GM12878 (cell line): Measurements from ENCODE around the gene IFT22. TPM values are rescaled to one million over a fixed set of nuclear protein-coding genes. Genes with fewer than 3 reads are reported as not detected.

Source experiments
- ATAC-seq: fragments of 200-7000 bp; cut with Tn5 transposase; 3 replicates; pipeline ENCODE4 v1.9.1; 2020; ENCODE audit warnings: mild to moderate bottlenecking, moderate library complexity
- BruUV-seq: library from RNA; stranded (reverse); fragments of 400-500 nt; replicated peaks from 2 replicates; lab custom pipeline; 2021; lab: Mats Ljungman, UMichigan
- CTCF ChIA-PET: fragments of 300-600 bp; sonication (Branson Sonifier 250); formaldehyde crosslinking; extraction: SDS; loops from one replicate; lab custom pipeline; 2021; ENCODE audit warnings: inconsistent platforms; lab: Yijun Ruan, JAX
- POLR2A ChIA-PET: fragments of 350-600 bp; formaldehyde crosslinking; extraction: SDS; loops from one replicate; lab custom pipeline; 2021; ENCODE audit warnings: inconsistent platforms; lab: Charles Lee
- RAD21 ChIA-PET: fragments of 300-600 bp; sonication (Branson Sonifier 250); formaldehyde crosslinking; loops from one replicate; lab custom pipeline; 2023; ENCODE audit warnings: antibody characterized with exemption; ENCODE audit not compliant: unreplicated experiment; lab: Charles Lee
- SMC1A ChIA-PET: fragments of 300-600 bp; sonication (Branson Sonifier 250); formaldehyde crosslinking; loops from one replicate; lab custom pipeline; 2023; ENCODE audit not compliant: unreplicated experiment, uncharacterized antibody; lab: Charles Lee
- DNase-seq: peaks from one replicate; pipeline ENCODE4 v3.0.0-alpha.2; 2011; ENCODE audit warnings: low read depth, low spot score
- FAIRE-seq: peaks from 3 replicates; lab custom pipeline; 2011; peaks lifted over from hg19 to GRCh38; lab: Jason Lieb, UNC
- H2AFZ ChIP-seq: 2 replicates; pipeline ENCODE4 v1.6.0; 2011; ENCODE audit warnings: low read depth, low read length, control low read depth; ENCODE audit not compliant: control insufficient read depth
- H3K27ac ChIP-seq: 2 replicates; pipeline ENCODE4 v1.5.1; 2011; ENCODE audit warnings: control low read depth; ENCODE audit not compliant: control insufficient read depth, insufficient read depth
- H3K27me3 ChIP-seq, 2 experiments: replicated peaks in 1 of 2; 2 replicates each; pipeline versions ENCODE4 v1.6.0 to v1.6.1; 2011; ENCODE audit warnings: low read length in 1 of 2; ENCODE audit not compliant: control insufficient read depth in 2 of 2, insufficient read depth in 2 of 2
- H3K36me3 ChIP-seq, 2 experiments: 2 replicates each; pipeline ENCODE4 v1.5.1; 2011; ENCODE audit warnings: low read length in 1 of 2; ENCODE audit not compliant: control insufficient read depth in 2 of 2, insufficient read depth in 2 of 2
- H3K4me1 ChIP-seq: 2 replicates; pipeline ENCODE4 v1.6.1; 2011; ENCODE audit warnings: mild to moderate bottlenecking, low read length, moderate library complexity, mixed read lengths; ENCODE audit not compliant: control insufficient read depth, insufficient read depth
- H3K4me2 ChIP-seq: 2 replicates; pipeline ENCODE4 v1.6.0; 2011; ENCODE audit warnings: control low read depth; ENCODE audit not compliant: control insufficient read depth, insufficient read depth
- H3K4me3 ChIP-seq: fragments of 200-600 bp; sonication (generic); 2 replicates; pipeline ENCODE4 v1.5.1; 2016
- H3K79me2 ChIP-seq: 2 replicates; pipeline ENCODE4 v1.6.0; 2011; ENCODE audit warnings: low read length; ENCODE audit not compliant: control insufficient read depth, insufficient read depth
- H3K9ac ChIP-seq: 2 replicates; pipeline ENCODE4 v1.8.0; 2011; ENCODE audit warnings: low read length, control low read depth, mixed read lengths; ENCODE audit not compliant: control insufficient read depth, insufficient read depth
- H3K9me3 ChIP-seq: replicated peaks from 3 replicates; pipeline ENCODE4 v1.5.1; 2011; ENCODE audit warnings: mild to moderate bottlenecking, low read length; ENCODE audit not compliant: control insufficient read depth, insufficient read depth
- H4K20me1 ChIP-seq: 2 replicates; pipeline ENCODE4 v1.6.0; 2011; ENCODE audit not compliant: control insufficient read depth, insufficient read depth
- ATF2 ChIP-seq: IDR thresholded peaks from 2 replicates; pipeline ENCODE4 v1.6.1; 2012; ENCODE audit warnings: low read length, inconsistent platforms
- BACH1 ChIP-seq: fragments of 450-650 bp; IDR thresholded peaks from 2 replicates; pipeline ENCODE4 v1.6.1; 2017; ENCODE audit warnings: mild to moderate bottlenecking, borderline replicate concordance
- CHD2 ChIP-seq: IDR thresholded peaks from 2 replicates; pipeline ENCODE4 v1.6.1; 2011; ENCODE audit warnings: low read depth, low read length, improper control_type of control experiment, borderline replicate concordance
- CREM ChIP-seq: IDR thresholded peaks from 2 replicates; pipeline ENCODE4 v1.6.1; 2014; ENCODE audit warnings: antibody characterized with exemption, low read depth
- EED ChIP-seq: sonication (generic); IDR thresholded peaks from 2 replicates; pipeline ENCODE4 v1.6.1; 2016; ENCODE audit warnings: antibody characterized with exemption, low read depth
- IKZF1 ChIP-seq: fragments of 450-650 bp; conservative IDR thresholded peaks from 2 replicates; pipeline ENCODE4 v1.6.1; 2017; ENCODE audit warnings: antibody characterized with exemption, mild to moderate bottlenecking
- MLLT1 ChIP-seq: fragments of 450-650 bp; IDR thresholded peaks from 2 replicates; pipeline ENCODE4 v1.6.1; 2016; ENCODE audit warnings: mild to moderate bottlenecking
- MYB ChIP-seq: fragments of 150-350 bp; IDR thresholded peaks from 2 replicates; pipeline ENCODE4 v1.6.1; 2014; ENCODE audit warnings: mild to moderate bottlenecking, low read depth, low read length, borderline replicate concordance
- NBN ChIP-seq: fragments of 450-650 bp; IDR thresholded peaks from 2 replicates; pipeline ENCODE4 v1.6.1; 2016
- NFIC ChIP-seq: IDR thresholded peaks from 2 replicates; pipeline ENCODE4 v1.6.1; 2012; ENCODE audit warnings: low read depth, mild to moderate bottlenecking, inconsistent platforms, low read length, moderate library complexity
- SMAD5 ChIP-seq: IDR thresholded peaks from 2 replicates; pipeline ENCODE4 v1.6.1; 2016; ENCODE audit warnings: antibody characterized with exemption, low read depth
- SMC3 ChIP-seq: IDR thresholded peaks from 2 replicates; pipeline ENCODE4 v1.6.1; 2011; ENCODE audit warnings: low read length, improper control_type of control experiment, borderline replicate concordance
- WRNIP1 ChIP-seq: IDR thresholded peaks from 2 replicates; pipeline ENCODE4 v1.6.1; 2011; ENCODE audit warnings: low read depth, low read length, improper control_type of control experiment, borderline replicate concordance
- YY1 ChIP-seq: IDR thresholded peaks from 2 replicates; pipeline ENCODE4 v1.6.1; 2011; ENCODE audit warnings: low read depth, mild to moderate bottlenecking, low read length
- ZNF622 ChIP-seq: fragments of 450-650 bp; IDR thresholded peaks from 2 replicates; pipeline ENCODE4 v1.6.1; 2017; ENCODE audit warnings: mild to moderate bottlenecking, inconsistent platforms
- WGBS: methylation state at CpG from one replicate; pipeline ENCODE4 v1.1.6; 2016; ENCODE audit warnings: low lambda C conversion rate; ENCODE audit not compliant: insufficient replicate concordance, insufficient coverage; ENCODE audit errors: missing lambda C conversion rate; 5-methylcytosine and 5-hydroxymethylcytosine counted together
- in situ Hi-C: fragments of 300-500 bp; cut with MboI; formaldehyde crosslinking; loops from 9 replicates; pipeline ENCODE4 v1.14.3; 2018; ENCODE audit warnings: mixed read lengths
- intact Hi-C: fragments of 100-400 bp; cut with micrococcal nuclease; formaldehyde crosslinking; loops from one replicate; pipeline ENCODE4 v1.14.2; 2022; ENCODE audit not compliant: unreplicated experiment
- polyA plus RNA-seq, 11 experiments: library from polyadenylated mRNA; depleted of rRNA in 4 of 11; unstranded in 6 of 11; stranded (reverse) in 5 of 11; fragments of >200 nt; fragmentation: Nextera tagmentation in 4 of 11; fragmentation: Illumina TruSeq in 1 of 11; extraction: Ambion mirVana in 4 of 11; extraction: Trizol in 1 of 11; gene quantifications; 1 replicate in 1 of 11; 2 replicates in 10 of 11; pipeline versions ENCODE4 v1.2.1 to v1.2.3, GENCODE V29; 2011 to 2016; ENCODE audit warnings: inconsistent platforms in 2 of 11, missing spikeins in 2 of 11, low read depth in 1 of 11
- total RNA-seq, 4 experiments: library from RNA; depleted of rRNA in 3 of 4; stranded (reverse); fragments of >200 nt in 3 of 4; fragmentation: Illumina TruSeq in 1 of 4; extraction: Trizol in 1 of 4; gene quantifications; 2 replicates each; pipeline versions ENCODE4 v1.2.1 to v1.2.3, GENCODE V29; 2013 to 2021
- TF ChIP-seq, protein P1 (sequence below): IDR thresholded peaks from 2 replicates; pipeline ENCODE4 v1.6.1; 2012; ENCODE audit warnings: low read depth, low read length, improper control_type of control experiment
- TF ChIP-seq, protein P2 (sequence below): fragments of 450-650 bp; IDR thresholded peaks from 2 replicates; pipeline ENCODE4 v1.6.1; 2016; ENCODE audit warnings: mild to moderate bottlenecking
- TF ChIP-seq, protein P3 (sequence below): IDR thresholded peaks from 2 replicates; pipeline ENCODE4 v1.6.1; 2011; ENCODE audit warnings: borderline replicate concordance, low read depth, mild to moderate bottlenecking, moderate library complexity, mixed read lengths, low read length; ENCODE audit not compliant: insufficient read depth; ENCODE audit errors: extremely low read length

Gene IFT22
- total and polyA plus RNA-seq, 10 of the 15 experiments (the other 5 are each of a cell fraction or from before 2014, with no cell fraction given): 10.1 to 25.7 (median 19.0) TPM

GRCh38 chr7:101367676-101368075 lies 46.1 kb upstream of the IFT22 start (continued):
- TF ChIP-seq, protein P1, sequence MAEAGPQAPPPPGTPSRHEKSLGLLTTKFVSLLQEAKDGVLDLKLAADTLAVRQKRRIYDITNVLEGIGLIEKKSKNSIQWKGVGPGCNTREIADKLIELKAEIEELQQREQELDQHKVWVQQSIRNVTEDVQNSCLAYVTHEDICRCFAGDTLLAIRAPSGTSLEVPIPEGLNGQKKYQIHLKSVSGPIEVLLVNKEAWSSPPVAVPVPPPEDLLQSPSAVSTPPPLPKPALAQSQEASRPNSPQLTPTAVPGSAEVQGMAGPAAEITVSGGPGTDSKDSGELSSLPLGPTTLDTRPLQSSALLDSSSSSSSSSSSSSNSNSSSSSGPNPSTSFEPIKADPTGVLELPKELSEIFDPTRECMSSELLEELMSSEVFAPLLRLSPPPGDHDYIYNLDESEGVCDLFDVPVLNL: no peak
- no peak for TF ChIP-seq CHD2

DNA sequence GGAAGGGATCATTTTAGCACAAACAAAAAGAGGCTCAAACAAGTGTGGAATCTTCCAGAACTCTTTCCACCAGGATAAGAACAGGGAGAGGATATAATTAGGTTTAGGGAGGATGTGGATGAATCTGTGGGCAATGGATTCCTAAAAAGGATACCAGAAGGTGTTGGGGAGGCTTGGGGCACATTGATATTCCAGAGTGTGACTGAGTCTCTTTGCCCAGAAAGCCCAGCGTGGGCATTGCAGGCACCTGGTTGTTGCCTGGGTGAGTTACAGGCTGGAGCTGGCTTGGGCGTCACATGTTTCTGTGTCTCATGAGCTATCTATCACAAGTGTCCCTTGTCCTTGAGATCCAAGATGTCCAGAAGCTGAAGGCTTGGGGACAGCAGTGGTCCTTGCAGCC lies 44.3 kb upstream of the IFT22 start:
- Histone ChIP-seq H3K4me1 (no peaks in the 10 kb centered on the region), H3K4me2 (no peak overlapping the region), H3K36me3 (no peaks in the 10 kb centered on the region), H3K27ac (no peak overlapping the region), H2AFZ (no peak overlapping the region), H3K79me2 (no peaks in the 10 kb centered on the region), H3K9me3 (no peaks in the 10 kb centered on the region), H3K4me3 (no peak overlapping the region), H4K20me1 (no peaks in the 10 kb centered on the region), H3K27me3 (peaks cover 6% of the 10 kb centered on the region in 2 experiments; a peak in 3 of 4 replicates), H3K9ac (no peak overlapping the region)
- intact Hi-C loops: loop anchor here (2.0 kb wide), 1 partner anchor 173 kb away; no protein-coding TSS in a partner anchor
- no peak for DNase-seq
- CTCF ChIA-PET: interaction anchor here (0.7 to 2.3 kb wide), 2 partner anchors 49 to 75 kb away, joined by 3 to 13 read pairs; no protein-coding TSS in a partner anchor
- FAIRE-seq: no peak
- in situ Hi-C loops: loop anchor here (25.0 kb wide), 1 partner anchor 896 kb away; no protein-coding TSS in a partner anchor
- POLR2A ChIA-PET: no interaction called here
- no peak for ATAC-seq
- RAD21 ChIA-PET: no interaction called here
- BruUV-seq: no TSS peak
- SMC1A ChIA-PET: interaction anchor here (1.6 kb wide), 1 partner anchor 45 kb away, joined by 3 read pairs; no protein-coding TSS in a partner anchor
- 0% methylated on average over 2 of the region's 2 CpGs for WGBS
- TF ChIP-seq MLLT1 (no peak), CREM (no peak), YY1 (no peak), EED (no peak), SMC3 (no peak), NBN (no peak), IKZF1 (no peak), ZNF622 (no peak), BACH1 (no peak), MYB (no peak), SMAD5 (no peak), NFIC (no peak), WRNIP1 (no peak), ATF2 (no peak)
- TF ChIP-seq, protein P2, sequence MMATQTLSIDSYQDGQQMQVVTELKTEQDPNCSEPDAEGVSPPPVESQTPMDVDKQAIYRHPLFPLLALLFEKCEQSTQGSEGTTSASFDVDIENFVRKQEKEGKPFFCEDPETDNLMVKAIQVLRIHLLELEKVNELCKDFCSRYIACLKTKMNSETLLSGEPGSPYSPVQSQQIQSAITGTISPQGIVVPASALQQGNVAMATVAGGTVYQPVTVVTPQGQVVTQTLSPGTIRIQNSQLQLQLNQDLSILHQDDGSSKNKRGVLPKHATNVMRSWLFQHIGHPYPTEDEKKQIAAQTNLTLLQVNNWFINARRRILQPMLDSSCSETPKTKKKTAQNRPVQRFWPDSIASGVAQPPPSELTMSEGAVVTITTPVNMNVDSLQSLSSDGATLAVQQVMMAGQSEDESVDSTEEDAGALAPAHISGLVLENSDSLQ: no peak
- TF ChIP-seq, protein P3, sequence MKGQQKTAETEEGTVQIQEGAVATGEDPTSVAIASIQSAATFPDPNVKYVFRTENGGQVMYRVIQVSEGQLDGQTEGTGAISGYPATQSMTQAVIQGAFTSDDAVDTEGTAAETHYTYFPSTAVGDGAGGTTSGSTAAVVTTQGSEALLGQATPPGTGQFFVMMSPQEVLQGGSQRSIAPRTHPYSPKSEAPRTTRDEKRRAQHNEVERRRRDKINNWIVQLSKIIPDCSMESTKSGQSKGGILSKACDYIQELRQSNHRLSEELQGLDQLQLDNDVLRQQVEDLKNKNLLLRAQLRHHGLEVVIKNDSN: no peak
